Ishikawa (cell line): Measurements from ENCODE around the gene PNN.

Experiments used
- CEBPB ChIP-seq: IDR thresholded peaks from 2 replicates; pipeline ENCODE4 v1.6.1; 2012
- CREB1 ChIP-seq: IDR thresholded peaks from 2 replicates; pipeline ENCODE4 v1.6.1; 2012; ENCODE audit warnings: low read depth
- EGR1 ChIP-seq: IDR thresholded peaks from 2 replicates; pipeline ENCODE4 v1.6.1; 2012
- EP300 ChIP-seq: IDR thresholded peaks from 2 replicates; pipeline ENCODE4 v1.6.1; 2012; ENCODE audit warnings: borderline replicate concordance
- FOXM1 ChIP-seq: IDR thresholded peaks from 2 replicates; pipeline ENCODE4 v1.6.1; 2012; ENCODE audit warnings: low read depth, borderline replicate concordance
- MAX ChIP-seq: IDR thresholded peaks from 2 replicates; pipeline ENCODE4 v1.6.1; 2012
- NFIC ChIP-seq: IDR thresholded peaks from 2 replicates; pipeline ENCODE4 v1.6.1; 2012
- RAD21 ChIP-seq: IDR thresholded peaks from 2 replicates; pipeline ENCODE4 v1.6.1; 2012; ENCODE audit warnings: low read depth
- TAF1 ChIP-seq: IDR thresholded peaks from 2 replicates; pipeline ENCODE4 v1.6.1; 2012; ENCODE audit warnings: low read depth, mild to moderate bottlenecking
- TCF12 ChIP-seq: IDR thresholded peaks from 2 replicates; pipeline ENCODE4 v1.6.1; 2012; ENCODE audit warnings: low read depth
- TEAD4 ChIP-seq: IDR thresholded peaks from 2 replicates; pipeline ENCODE4 v1.6.1; 2012
- USF1 ChIP-seq: IDR thresholded peaks from 2 replicates; pipeline ENCODE4 v1.6.1; 2012
- YY1 ChIP-seq: IDR thresholded peaks from 2 replicates; pipeline ENCODE4 v1.6.1; 2012; ENCODE audit warnings: low read depth
- ZBTB7A ChIP-seq: IDR thresholded peaks from 2 replicates; pipeline ENCODE4 v1.6.1; 2012; ENCODE audit warnings: low read depth
- TF ChIP-seq, protein P1 (sequence below): IDR thresholded peaks from 2 replicates; pipeline ENCODE4 v1.6.1; 2012; ENCODE audit warnings: low read depth, mild to moderate bottlenecking

Gene PNN

DNA sequence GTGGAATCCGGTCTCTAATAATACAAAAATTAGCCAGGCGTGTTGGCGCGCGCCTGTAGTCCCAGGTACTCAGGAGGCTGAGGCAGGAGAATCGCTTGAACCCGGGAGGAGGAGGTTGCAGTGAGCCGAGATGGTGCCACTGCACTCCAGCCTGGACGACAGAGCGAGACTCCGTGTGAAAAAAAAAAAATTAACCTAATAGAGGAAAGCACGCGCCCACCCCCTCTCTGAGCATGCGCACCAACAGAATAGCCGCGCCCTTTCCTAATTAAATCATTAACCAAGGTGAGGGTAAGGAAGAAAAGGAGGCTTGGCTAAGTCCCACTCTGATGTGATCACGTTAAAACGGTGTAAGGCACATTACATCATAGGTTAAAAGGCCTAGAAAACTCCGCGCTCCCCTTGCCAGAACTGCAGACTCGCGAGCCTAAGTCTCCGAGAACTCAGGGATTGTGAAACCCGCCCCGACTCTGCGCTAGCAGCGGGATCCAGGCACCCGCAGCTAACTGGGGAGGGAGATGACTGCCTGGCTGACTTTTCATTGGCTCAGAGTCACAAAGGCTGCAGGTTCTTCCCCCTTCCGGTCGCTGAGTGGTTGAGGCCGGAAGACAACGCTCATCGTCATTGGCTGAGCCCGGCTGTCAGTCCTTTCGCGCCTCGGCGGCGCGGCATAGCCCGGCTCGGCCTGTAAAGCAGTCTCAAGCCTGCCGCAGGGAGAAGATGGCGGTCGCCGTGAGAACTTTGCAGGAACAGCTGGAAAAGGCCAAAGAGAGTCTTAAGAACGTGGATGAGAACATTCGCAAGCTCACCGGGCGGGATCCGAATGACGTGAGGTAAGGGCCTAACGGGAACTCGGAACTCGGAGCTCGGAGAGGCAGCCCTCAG lies at the start of gene PNN:
Gene PNN (plus strand): TSS at position 695 of the 885 bp plus-strand sequence. CDS start 26 bp downstream, at position 721.
- TF ChIP-seq NFIC (peak; percentile 35; the same call in 1 of the 2 replicates), TAF1 (peak; percentile 97), FOXM1 (no peak), CREB1 (peak; percentile 74), ZBTB7A (no peak), EP300 (peak; percentile 69; the same call in 1 of the 2 replicates), TCF12 (0 out of 2 replicates have a peak, but pooled peaks have one; percentile 50), EGR1 (no peak), RAD21 (no peak), CEBPB (peak; percentile 91), MAX (peak; percentile 64), YY1 (peak; percentile 85), TEAD4 (0 out of 2 replicates have a peak, but pooled peaks have one; percentile 20), USF1 (peak; percentile 22; the same call in 1 of the 2 replicates)
- TF ChIP-seq, protein P1, sequence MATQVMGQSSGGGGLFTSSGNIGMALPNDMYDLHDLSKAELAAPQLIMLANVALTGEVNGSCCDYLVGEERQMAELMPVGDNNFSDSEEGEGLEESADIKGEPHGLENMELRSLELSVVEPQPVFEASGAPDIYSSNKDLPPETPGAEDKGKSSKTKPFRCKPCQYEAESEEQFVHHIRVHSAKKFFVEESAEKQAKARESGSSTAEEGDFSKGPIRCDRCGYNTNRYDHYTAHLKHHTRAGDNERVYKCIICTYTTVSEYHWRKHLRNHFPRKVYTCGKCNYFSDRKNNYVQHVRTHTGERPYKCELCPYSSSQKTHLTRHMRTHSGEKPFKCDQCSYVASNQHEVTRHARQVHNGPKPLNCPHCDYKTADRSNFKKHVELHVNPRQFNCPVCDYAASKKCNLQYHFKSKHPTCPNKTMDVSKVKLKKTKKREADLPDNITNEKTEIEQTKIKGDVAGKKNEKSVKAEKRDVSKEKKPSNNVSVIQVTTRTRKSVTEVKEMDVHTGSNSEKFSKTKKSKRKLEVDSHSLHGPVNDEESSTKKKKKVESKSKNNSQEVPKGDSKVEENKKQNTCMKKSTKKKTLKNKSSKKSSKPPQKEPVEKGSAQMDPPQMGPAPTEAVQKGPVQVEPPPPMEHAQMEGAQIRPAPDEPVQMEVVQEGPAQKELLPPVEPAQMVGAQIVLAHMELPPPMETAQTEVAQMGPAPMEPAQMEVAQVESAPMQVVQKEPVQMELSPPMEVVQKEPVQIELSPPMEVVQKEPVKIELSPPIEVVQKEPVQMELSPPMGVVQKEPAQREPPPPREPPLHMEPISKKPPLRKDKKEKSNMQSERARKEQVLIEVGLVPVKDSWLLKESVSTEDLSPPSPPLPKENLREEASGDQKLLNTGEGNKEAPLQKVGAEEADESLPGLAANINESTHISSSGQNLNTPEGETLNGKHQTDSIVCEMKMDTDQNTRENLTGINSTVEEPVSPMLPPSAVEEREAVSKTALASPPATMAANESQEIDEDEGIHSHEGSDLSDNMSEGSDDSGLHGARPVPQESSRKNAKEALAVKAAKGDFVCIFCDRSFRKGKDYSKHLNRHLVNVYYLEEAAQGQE, result no peak

GRCh38 chr14:39137835-39138234 lies 37.2 kb upstream of the PNN start:
- TF ChIP-seq CEBPB, result 0 out of 2 replicates have a peak, but pooled peaks have one; percentile 62

DNA sequence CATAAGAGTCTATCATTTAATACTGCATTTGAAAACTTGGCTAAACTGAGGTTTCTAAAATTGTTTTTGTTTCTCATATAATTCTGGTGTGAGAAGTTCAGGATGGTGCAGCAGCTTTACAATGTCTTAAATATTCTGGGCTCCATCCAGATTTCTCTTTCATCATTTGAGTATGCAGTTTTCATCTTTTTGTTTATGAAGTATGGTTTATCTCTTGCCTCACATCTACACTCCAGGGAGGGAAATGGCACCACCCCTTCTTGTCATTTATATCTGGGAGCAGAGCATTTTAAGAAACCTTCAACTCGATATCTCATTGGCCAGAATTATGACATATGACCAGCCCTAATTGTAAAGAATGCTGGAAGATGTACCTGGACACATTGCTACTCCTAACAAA lies 36.6 kb upstream of the PNN start:
- TF ChIP-seq TAF1 (no peak), FOXM1 (no peak), EGR1 (no peak), NFIC (no peak)
- TF ChIP-seq, protein P1, result no peak

GRCh38 chr14:39140170-39140569 lies 34.9 kb upstream of the PNN start:
- TF ChIP-seq USF1 (no peak), TAF1 (no peak), RAD21 (no peak), CEBPB (no peak), YY1 (no peak)

DNA sequence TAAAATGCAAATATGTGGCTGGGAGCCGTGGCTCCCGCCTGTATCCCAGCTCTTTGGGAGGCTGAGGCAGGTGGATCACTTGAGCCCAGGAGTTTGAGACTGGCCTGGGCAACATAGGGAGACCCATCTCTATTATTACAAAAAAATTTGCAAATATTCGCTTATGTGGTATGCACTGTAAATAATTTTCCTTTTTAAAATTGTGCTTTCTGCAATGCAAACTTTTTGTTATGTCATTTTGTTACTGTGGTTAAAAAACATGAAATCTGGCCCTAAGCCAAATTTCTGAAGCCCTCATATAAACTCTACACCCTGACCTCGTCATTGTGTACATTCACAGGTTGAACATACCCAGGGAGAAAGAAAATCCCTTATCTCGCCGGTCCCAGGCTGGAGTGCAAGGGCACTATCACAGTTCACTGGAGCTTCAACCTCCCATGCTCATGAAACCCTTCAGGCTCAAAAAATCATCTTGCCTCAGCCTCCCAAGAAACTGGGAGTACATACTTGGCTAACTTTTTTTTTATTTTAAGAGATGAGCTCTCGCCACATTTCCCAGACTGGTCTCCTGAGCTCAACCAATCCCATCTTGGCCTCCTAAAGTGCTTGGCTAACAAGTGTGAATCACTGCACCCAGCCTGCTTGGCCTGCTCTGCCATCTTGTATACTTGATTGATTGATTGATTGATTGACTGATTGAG lies 29.6 kb upstream of the PNN start:
- no peak for TF ChIP-seq FOXM1
- peak; percentile 14; the same call in 1 of the 2 replicates for TF ChIP-seq NFIC
- TF ChIP-seq YY1, result no peak
- TF ChIP-seq ZBTB7A, result no peak
- TF ChIP-seq CREB1, result no peak

DNA sequence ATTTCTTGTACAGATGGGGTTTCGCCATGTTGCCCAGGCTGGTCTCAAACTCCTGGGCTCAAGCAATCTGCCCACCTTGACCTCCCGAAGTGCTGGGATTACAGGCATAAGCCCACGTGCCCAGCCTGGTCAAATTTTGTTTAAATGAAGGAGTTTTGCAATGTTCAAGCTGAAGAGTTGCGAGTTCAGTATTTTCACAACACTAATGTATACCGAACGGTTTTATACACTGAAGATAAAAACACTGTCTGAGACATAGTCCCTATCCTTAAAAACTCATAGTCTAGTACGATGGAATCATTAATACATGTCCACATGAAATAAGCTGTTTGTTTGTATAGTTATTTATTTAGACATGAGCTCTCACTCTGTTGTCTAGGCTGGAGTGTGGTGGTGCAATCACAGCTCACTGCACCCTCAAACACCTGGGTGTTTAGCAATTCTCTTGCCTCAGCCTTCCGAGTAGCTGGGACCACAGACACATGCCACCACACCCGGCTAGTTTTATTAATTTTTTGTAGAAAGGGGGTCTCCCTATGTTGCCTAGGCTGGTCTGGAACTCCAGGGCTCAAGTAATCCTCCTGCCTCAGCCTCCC lies 20.4 kb upstream of the PNN start:
- TF ChIP-seq TCF12 (no peak), CREB1 (no peak), NFIC (no peak), EP300 (no peak), TAF1 (no peak)
